IPS DF 6.9 (cell line): ENCODE data around the gene TMEM108.

Experiments
- DNase-seq: peaks from one replicate; pipeline ENCODE4 v3.0.0-alpha.2; 2013; ENCODE audit warnings: low read depth, low spot score
- H3K27ac ChIP-seq: one replicate; pipeline ENCODE4 v1.5.1; 2013; ENCODE audit warnings: low read length, control low read depth
- H3K27me3 ChIP-seq: 2 replicates; pipeline ENCODE4 v1.6.1; 2013; ENCODE audit warnings: mild to moderate bottlenecking, low read length; ENCODE audit not compliant: control insufficient read depth, insufficient read depth
- H3K36me3 ChIP-seq: 2 replicates; pipeline ENCODE4 v1.6.1; 2013; ENCODE audit warnings: low read length; ENCODE audit not compliant: control insufficient read depth, insufficient read depth
- H3K4me1 ChIP-seq: 2 replicates; pipeline ENCODE4 v1.6.1; 2013; ENCODE audit warnings: low read length; ENCODE audit not compliant: control insufficient read depth, insufficient read depth
- H3K4me3 ChIP-seq: 2 replicates; pipeline ENCODE4 v1.5.1; 2013; ENCODE audit warnings: mild to moderate bottlenecking, low read length
- H3K9me3 ChIP-seq: 2 replicates; pipeline ENCODE4 v1.6.1; 2013; ENCODE audit warnings: low read length, inconsistent platforms; ENCODE audit not compliant: control insufficient read depth, insufficient read depth
- WGBS: extraction: QIAGEN DNeasy Blood & Tissue Kit; methylation state at CpG from one replicate; pipeline ENCODE4 v1.1.7; 2013; ENCODE audit warnings: mixed read lengths, missing lambda C conversion rate; ENCODE audit not compliant: insufficient read length, insufficient coverage; 5-methylcytosine and 5-hydroxymethylcytosine counted together

Gene TMEM108

GRCh38 chr3:133113526-133113925 lies 75.3 kb downstream of the TMEM108 start:
- no CpG with 5 or more reads among the region's 3 CpGs for WGBS
- H3K27ac ChIP-seq = no peak overlapping the region
- peaks cover 2% of the 10 kb centered on the region; the same call in 1 of the 2 replicates for H3K4me1 ChIP-seq
- no peak for DNase-seq
- H3K4me3 ChIP-seq = no peak overlapping the region
- H3K9me3 ChIP-seq = no peaks in the 10 kb centered on the region
- no peaks in the 10 kb centered on the region for H3K27me3 ChIP-seq
- no peaks in the 10 kb centered on the region for H3K36me3 ChIP-seq

DNA sequence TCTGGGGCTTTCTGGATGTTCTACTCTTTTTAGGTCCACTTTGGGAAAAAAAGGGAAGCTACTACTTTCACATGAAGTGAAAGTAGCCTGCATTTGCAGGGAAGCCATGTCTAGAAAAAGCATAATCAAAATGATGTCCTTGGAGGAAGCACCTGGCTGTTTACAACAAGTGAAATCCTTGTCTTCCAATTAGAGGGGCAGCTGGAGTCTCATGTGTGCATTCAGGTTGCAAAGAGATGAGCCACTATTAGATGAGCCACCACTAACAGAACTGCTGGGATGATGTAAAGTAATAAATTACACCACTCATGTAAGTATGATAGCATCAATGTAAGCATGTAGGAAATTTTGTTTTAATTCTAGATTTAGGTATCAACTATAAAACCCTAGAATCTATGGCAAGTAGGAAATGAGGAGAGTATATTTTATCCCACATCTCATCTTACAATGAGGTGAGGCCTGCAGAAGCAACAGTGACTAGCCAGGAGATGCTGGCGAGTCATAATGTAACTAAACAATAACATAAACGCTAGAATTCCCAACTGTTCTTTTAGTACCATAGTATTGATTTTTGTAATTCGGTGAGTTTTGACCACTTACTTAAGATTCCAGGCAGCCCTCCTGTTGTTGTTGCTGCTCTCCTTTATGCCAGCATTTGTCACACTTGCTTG lies 75.9 kb downstream of the TMEM108 start:
- no peak overlapping the region for H3K27ac ChIP-seq
- no peak for DNase-seq
- no peaks in the 10 kb centered on the region for H3K27me3 ChIP-seq
- H3K36me3 ChIP-seq = no peaks in the 10 kb centered on the region
- WGBS = no CpG with 5 or more reads among the region's 3 CpGs
- no peak overlapping the region for H3K4me3 ChIP-seq
- H3K4me1 ChIP-seq = peaks cover 2% of the 10 kb centered on the region; the same call in 1 of the 2 replicates
- no peaks in the 10 kb centered on the region for H3K9me3 ChIP-seq

- no peaks in the 10 kb centered on the region for H3K27me3 ChIP-seq
These were observed 77.0 kb downstream of the TMEM108 start for GRCh38 chr3:133115176-133115575.

GRCh38 chr3:133117342-133117741 lies 79.2 kb downstream of the TMEM108 start:
- Histone ChIP-seq H3K27ac (no peak overlapping the region), H3K36me3 (no peaks in the 10 kb centered on the region), H3K4me1 (no peaks in the 10 kb centered on the region), H3K27me3 (no peaks in the 10 kb centered on the region), H3K4me3 (no peak overlapping the region), H3K9me3 (no peaks in the 10 kb centered on the region)
- no peak for DNase-seq

More at GRCh38 chr3:133115176-133115575, 77.0 kb downstream of the TMEM108 start:
- Histone ChIP-seq H3K27ac (no peak overlapping the region), H3K9me3 (no peaks in the 10 kb centered on the region), H3K36me3 (no peaks in the 10 kb centered on the region), H3K4me3 (no peak overlapping the region), H3K4me1 (no peaks in the 10 kb centered on the region)
- DNase-seq = no peak
- no CpG with 5 or more reads among the region's 1 CpG for WGBS

GRCh38 chr3:133119176-133119575 lies 81.0 kb downstream of the TMEM108 start:
- no peak overlapping the region for H3K4me3 ChIP-seq
- H3K9me3 ChIP-seq = no peaks in the 10 kb centered on the region
- H3K36me3 ChIP-seq = no peaks in the 10 kb centered on the region
- no peak overlapping the region for H3K27ac ChIP-seq
- WGBS = no CpG with 5 or more reads among the region's 2 CpGs
- no peaks in the 10 kb centered on the region for H3K4me1 ChIP-seq
- no peak for DNase-seq
- H3K27me3 ChIP-seq = no peaks in the 10 kb centered on the region

DNA sequence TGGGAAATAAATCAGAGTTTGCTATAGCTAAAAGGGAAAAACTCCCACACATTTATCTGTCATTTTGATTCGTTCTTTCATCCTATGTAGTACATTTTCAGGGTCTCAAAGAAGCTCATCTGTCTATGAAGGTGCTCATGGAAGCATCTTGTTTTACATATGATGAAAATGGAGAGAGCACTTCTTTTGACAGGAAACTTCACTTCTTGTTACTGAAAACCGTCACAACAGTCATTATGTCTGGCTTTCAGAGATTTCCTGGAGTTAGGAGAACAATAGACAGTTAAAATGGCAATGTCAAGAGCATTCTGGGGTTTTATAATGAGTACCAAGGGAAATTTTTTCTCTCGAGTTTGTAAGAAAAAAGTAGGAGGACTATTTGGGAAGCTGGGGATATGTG lies 83.3 kb downstream of the TMEM108 start:
- Histone ChIP-seq H3K27me3 (no peaks in the 10 kb centered on the region), H3K4me3 (no peak overlapping the region), H3K27ac (no peak overlapping the region), H3K36me3 (no peaks in the 10 kb centered on the region), H3K9me3 (no peaks in the 10 kb centered on the region), H3K4me1 (no peaks in the 10 kb centered on the region)
- no CpG with 5 or more reads among the region's 3 CpGs for WGBS
- no peak for DNase-seq

DNA sequence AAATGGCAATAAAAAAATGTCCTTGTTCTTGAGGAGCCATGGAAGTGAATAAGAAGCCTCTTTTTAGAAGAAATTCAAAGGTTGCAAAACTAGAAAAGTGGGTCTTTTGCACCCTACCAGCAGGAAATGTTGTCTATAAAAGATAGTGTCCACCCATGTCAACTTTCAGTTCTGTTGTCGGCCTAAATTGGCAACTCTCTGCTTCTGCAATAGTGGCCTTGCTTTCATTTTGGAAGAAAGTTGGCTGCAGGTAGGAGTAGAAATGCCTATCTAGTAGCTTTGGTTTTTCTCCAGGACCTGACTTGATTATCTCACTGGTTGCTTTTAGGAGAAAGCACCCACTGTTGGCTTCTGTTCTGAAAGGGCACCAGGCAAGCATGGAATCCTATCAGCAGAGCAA lies 85.4 kb downstream of the TMEM108 start:
- no peak for DNase-seq
- Histone ChIP-seq H3K27me3 (no peaks in the 10 kb centered on the region), H3K9me3 (no peaks in the 10 kb centered on the region), H3K36me3 (no peaks in the 10 kb centered on the region), H3K27ac (no peak overlapping the region), H3K4me3 (no peak overlapping the region), H3K4me1 (no peaks in the 10 kb centered on the region)
- WGBS = no CpG with 5 or more reads among the region's 1 CpG

DNA sequence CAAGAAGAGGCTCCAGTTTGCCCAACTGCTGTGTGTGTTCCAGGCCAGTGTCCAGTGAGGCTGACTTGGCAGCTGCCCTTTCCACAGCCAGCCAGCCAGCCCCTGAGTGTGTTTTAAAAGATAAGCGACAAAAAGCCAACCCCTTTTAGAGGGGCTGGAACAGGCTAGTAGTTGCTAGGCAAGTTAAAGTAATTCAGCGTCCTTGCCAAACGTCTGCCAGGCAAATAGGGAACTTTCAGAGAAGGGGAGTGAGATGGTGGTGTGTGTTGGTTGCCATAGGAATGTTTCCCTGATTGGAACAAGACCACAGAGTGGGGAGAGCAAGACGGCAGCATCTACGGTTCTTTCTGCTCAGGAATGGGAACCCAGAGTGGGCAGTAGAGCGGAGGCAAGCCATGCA lies 86.3 kb downstream of the TMEM108 start:
- WGBS = no CpG with 5 or more reads among the region's 6 CpGs
- H3K27ac ChIP-seq = no peak overlapping the region
- H3K9me3 ChIP-seq = no peaks in the 10 kb centered on the region
- H3K36me3 ChIP-seq = no peaks in the 10 kb centered on the region
- no peak overlapping the region for H3K4me3 ChIP-seq
- no peak for DNase-seq
- H3K27me3 ChIP-seq = no peaks in the 10 kb centered on the region
- no peaks in the 10 kb centered on the region for H3K4me1 ChIP-seq

- DNase-seq = no peak
- Histone ChIP-seq H3K27ac (no peak overlapping the region), H3K4me1 (no peaks in the 10 kb centered on the region), H3K27me3 (no peaks in the 10 kb centered on the region), H3K4me3 (no peak overlapping the region), H3K36me3 (no peaks in the 10 kb centered on the region), H3K9me3 (no peaks in the 10 kb centered on the region)
- no CpG with 5 or more reads among the region's 4 CpGs for WGBS
These were observed 87.0 kb downstream of the TMEM108 start for GRCh38 chr3:133125171-133125570.

DNA sequence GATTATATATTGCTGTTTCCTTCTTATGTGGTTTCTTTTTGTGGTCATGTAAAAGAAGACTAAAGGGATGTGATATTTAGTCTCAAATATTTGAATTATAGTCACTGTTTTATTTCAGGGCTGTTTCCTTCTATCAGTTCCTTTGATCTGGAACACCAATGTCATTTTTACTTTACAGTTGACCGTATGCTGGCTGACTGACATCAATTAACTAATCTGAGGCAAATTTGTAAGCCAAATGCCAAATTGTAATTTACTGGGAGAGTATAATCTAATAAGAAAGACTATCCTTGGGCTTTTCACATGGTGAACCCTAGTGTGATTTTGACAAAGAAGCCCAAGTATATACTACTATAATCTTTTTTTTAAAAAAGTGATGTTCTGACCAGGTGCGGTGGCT lies 87.6 kb downstream of the TMEM108 start:
- H3K36me3 ChIP-seq = no peaks in the 10 kb centered on the region
- DNase-seq = no peak
- H3K9me3 ChIP-seq = no peaks in the 10 kb centered on the region
- no peaks in the 10 kb centered on the region for H3K4me1 ChIP-seq
- WGBS = no CpG with 5 or more reads among the region's 2 CpGs
- H3K27me3 ChIP-seq = no peaks in the 10 kb centered on the region
- no peak overlapping the region for H3K4me3 ChIP-seq
- no peak overlapping the region for H3K27ac ChIP-seq

- no peaks in the 10 kb centered on the region for H3K36me3 ChIP-seq
- no peak for DNase-seq
- no peak overlapping the region for H3K27ac ChIP-seq
- H3K4me3 ChIP-seq = no peak overlapping the region
- no peaks in the 10 kb centered on the region for H3K27me3 ChIP-seq
- H3K9me3 ChIP-seq = no peaks in the 10 kb centered on the region
- WGBS = no CpG with 5 or more reads among the region's 2 CpGs
- H3K4me1 ChIP-seq = no peaks in the 10 kb centered on the region
These were observed 89.2 kb downstream of the TMEM108 start for GRCh38 chr3:133127381-133127780.
